OCI-LY7 (cell line): ENCODE data around the gene CIAPIN1. TPM values are rescaled to one million over a fixed set of nuclear protein-coding genes. Genes with fewer than 3 reads are reported as not detected.
"Not testable (repeated sequence)": the region's sequence is repeated elsewhere in the genome, so short reads cannot be mapped to it uniquely, and the experiment has no call there.

ENCODE experiments used
- BruUV-seq: library from RNA; stranded (reverse); fragments of 400-500 nt; replicated peaks from 2 replicates; lab custom pipeline; 2021; lab: Mats Ljungman, UMichigan
- CTCF ChIA-PET: fragments of 300-600 bp; sonication (Branson Sonifier 250); formaldehyde crosslinking; loops from one replicate; lab custom pipeline; 2022; ENCODE audit warnings: antibody characterized with exemption; ENCODE audit not compliant: unreplicated experiment; lab: Charles Lee
- POLR2A ChIA-PET: fragments of 300-600 bp; sonication (Branson Sonifier 250); formaldehyde crosslinking; loops from one replicate; lab custom pipeline; 2022; ENCODE audit warnings: antibody characterized with exemption; lab: Charles Lee
- DNase-seq: peaks from one replicate; pipeline ENCODE4 v3.0.0-alpha.2; 2015; ENCODE audit warnings: low spot score
- H2AFZ ChIP-seq: fragments of 200-600 bp; sonication (generic), shearing (Covaris generic); 2 replicates; pipeline ENCODE4 v1.6.1; 2014; ENCODE audit warnings: mild to moderate bottlenecking, antibody characterized with exemption, low read length, moderate library complexity
- H3K27ac ChIP-seq: fragments of 200-600 bp; sonication (generic); 2 replicates; pipeline ENCODE4 v1.5.1; 2014; ENCODE audit warnings: mixed run types, low read depth, mild to moderate bottlenecking, moderate library complexity, low read length, inconsistent platforms; ENCODE audit not compliant: poor library complexity, severe bottlenecking
- H3K36me3 ChIP-seq: fragments of 200-600 bp; sonication (generic); 2 replicates; pipeline ENCODE4 v1.6.1; 2014; ENCODE audit warnings: mild to moderate bottlenecking, antibody characterized with exemption, low read length, moderate library complexity, mixed read lengths; ENCODE audit not compliant: insufficient read depth
- H3K4me1 ChIP-seq: fragments of 200-600 bp; sonication (generic); 2 replicates; pipeline ENCODE4 v1.5.1; 2014; ENCODE audit warnings: mild to moderate bottlenecking, low read length; ENCODE audit not compliant: insufficient read depth, poor library complexity, severe bottlenecking
- H3K4me2 ChIP-seq: fragments of 200-600 bp; sonication (generic); 2 replicates; pipeline ENCODE4 v1.6.1; 2014; ENCODE audit warnings: mild to moderate bottlenecking, low read length
- H3K4me3 ChIP-seq: fragments of 200-600 bp; sonication (generic); 2 replicates; pipeline ENCODE4 v1.5.1; 2014; ENCODE audit warnings: mild to moderate bottlenecking, low read depth, low read length; ENCODE audit not compliant: poor library complexity, severe bottlenecking
- H3K79me2 ChIP-seq: fragments of 200-600 bp; sonication (generic); 2 replicates; pipeline ENCODE4 v1.6.1; 2016; ENCODE audit warnings: low read depth, mild to moderate bottlenecking, low read length, moderate library complexity, mixed read lengths; ENCODE audit not compliant: insufficient read depth
- H3K9me2 ChIP-seq: fragments of 200-600 bp; sonication (generic); 2 replicates; pipeline ENCODE4 v1.6.1; 2016; ENCODE audit warnings: mild to moderate bottlenecking, low read length, mixed read lengths; ENCODE audit not compliant: insufficient read depth
- H3K9me3 ChIP-seq: fragments of 200-600 bp; sonication (generic); 2 replicates; pipeline ENCODE4 v1.6.1; 2014; ENCODE audit warnings: mild to moderate bottlenecking, mixed run types, low read length, mixed read lengths
- H4K20me1 ChIP-seq: fragments of 200-600 bp; sonication (generic); 2 replicates; pipeline ENCODE4 v1.6.1; 2014; ENCODE audit warnings: mild to moderate bottlenecking, antibody characterized with exemption, low read length, moderate library complexity, mixed read lengths; ENCODE audit not compliant: insufficient read depth
- EZH2phosphoT487 ChIP-seq: fragments of 200-600 bp; sonication (generic); IDR thresholded peaks from 2 replicates; pipeline ENCODE4 v1.6.1; 2018; ENCODE audit warnings: low read depth, borderline replicate concordance, mild to moderate bottlenecking, mixed run types, antibody characterized with exemption, low read length, moderate library complexity, mixed read lengths
- intact Hi-C: fragments of 100-400 bp; cut with micrococcal nuclease; formaldehyde crosslinking; loops from one replicate; pipeline ENCODE4 v1.10.0; 2022; ENCODE audit not compliant: unreplicated experiment
- total RNA-seq, 2 experiments: library from RNA; depleted of rRNA in 1 of 2; stranded (reverse); fragments of >200 nt in 1 of 2; shearing (Covaris generic) in 1 of 2; gene quantifications; 2 replicates each; pipeline ENCODE4 v1.2.3, GENCODE V29; 2014 to 2022
- TF ChIP-seq, protein P1 (sequence below): fragments of 200-600 bp; sonication (generic); conservative IDR thresholded peaks from 2 replicates; pipeline ENCODE4 v1.5.1; 2014; ENCODE audit warnings: mild to moderate bottlenecking, antibody characterized with exemption, low read length, moderate library complexity, mixed read lengths

Gene CIAPIN1
- total RNA-seq, 2 experiments from 2014 or later: 47.7 to 58.9 TPM

DNA sequence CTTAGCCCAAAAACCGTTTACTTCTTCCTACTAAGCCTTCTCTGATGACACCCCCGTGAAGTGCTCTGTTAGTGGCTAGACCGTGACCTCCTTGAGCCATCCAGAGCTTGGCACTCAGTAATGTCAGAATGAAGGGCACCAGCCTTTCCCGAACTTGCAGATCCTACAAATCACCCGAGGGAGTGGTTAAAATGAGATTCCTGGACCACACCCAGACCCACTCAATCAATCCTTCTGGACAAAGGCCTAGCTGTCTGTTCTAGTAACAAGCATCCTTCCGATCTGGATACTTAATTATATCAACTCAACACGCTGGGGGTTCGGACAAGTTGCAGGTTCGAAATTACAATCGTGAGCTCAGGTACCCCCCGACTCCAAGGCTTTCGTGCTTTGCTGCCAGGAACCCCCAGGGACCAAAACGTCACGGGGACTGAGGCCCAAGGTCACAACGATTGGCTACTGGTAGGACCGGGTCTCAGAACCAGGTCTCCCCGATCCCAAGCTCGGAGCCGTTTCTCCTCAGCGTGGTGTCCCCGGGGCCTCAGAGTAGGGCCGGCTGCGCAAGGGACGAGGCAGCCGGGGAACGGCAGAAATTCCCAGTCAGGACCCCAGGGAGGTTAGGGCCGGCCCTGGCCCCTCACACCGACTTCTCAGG, 527 bp downstream of the CIAPIN1 start:
- TF ChIP-seq EZH2phosphoT487: no peak
- TF ChIP-seq, protein P1, sequence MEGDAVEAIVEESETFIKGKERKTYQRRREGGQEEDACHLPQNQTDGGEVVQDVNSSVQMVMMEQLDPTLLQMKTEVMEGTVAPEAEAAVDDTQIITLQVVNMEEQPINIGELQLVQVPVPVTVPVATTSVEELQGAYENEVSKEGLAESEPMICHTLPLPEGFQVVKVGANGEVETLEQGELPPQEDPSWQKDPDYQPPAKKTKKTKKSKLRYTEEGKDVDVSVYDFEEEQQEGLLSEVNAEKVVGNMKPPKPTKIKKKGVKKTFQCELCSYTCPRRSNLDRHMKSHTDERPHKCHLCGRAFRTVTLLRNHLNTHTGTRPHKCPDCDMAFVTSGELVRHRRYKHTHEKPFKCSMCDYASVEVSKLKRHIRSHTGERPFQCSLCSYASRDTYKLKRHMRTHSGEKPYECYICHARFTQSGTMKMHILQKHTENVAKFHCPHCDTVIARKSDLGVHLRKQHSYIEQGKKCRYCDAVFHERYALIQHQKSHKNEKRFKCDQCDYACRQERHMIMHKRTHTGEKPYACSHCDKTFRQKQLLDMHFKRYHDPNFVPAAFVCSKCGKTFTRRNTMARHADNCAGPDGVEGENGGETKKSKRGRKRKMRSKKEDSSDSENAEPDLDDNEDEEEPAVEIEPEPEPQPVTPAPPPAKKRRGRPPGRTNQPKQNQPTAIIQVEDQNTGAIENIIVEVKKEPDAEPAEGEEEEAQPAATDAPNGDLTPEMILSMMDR: no peak
- H3K4me1 ChIP-seq: peaks cover 17% of the 10 kb centered on the region
- ChIA-PET CTCF (interaction anchor here (1.5 to 1.6 kb wide), 2 partner anchors 16 to 30 kb away, joined by 4 to 7 read pairs; partner anchors contain the start of gene POLR2C), POLR2A (interaction anchor here (0.7 to 1.6 kb wide), 6 partner anchors 11 to 341 kb away, joined by 3 to 9 read pairs (median 3); partner anchors contain the start of gene POLR2C)
- H3K4me3 ChIP-seq: peak overlapping the region; percentile 96
- H4K20me1 ChIP-seq: no peaks in the 10 kb centered on the region
- peak overlapping the region; percentile 79 for H2AFZ ChIP-seq
- H3K9me3 ChIP-seq: peaks cover 3% of the 10 kb centered on the region; the same call in 1 of the 2 replicates
- intact Hi-C loops: loop anchor here (1.0 to 2.0 kb wide), 2 partner anchors 146 to 288 kb away; partner anchors contain the start of gene KATNB1
- peak overlapping the region; percentile 33 for H3K27ac ChIP-seq
- no TSS peak for BruUV-seq
- peak overlapping the region; percentile 98 for H3K4me2 ChIP-seq
- no peaks in the 10 kb centered on the region for H3K9me2 ChIP-seq
- peaks cover 17% of the 10 kb centered on the region for H3K36me3 ChIP-seq
- DNase-seq: peak; percentile 62
- peaks cover 30% of the 10 kb centered on the region for H3K79me2 ChIP-seq

DNA sequence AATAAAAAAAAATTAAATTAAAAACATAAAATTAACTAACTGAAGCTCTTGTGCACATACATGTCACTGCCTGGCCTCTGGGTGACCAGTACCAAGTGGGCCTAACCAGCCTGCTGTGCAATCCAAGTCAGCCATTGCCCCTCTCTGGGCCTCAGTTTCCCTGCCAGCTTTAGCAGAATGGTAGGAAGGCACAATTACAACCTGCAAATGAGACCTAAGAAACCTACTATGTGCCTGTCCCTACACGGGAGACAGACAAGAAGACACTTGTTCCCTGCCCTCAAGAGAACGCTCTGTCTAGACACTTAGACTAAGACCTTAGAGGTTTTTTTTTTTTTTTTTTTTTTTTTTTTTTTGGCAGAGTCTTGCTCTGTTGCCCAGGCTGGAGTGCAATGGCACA, 1.7 kb downstream of the CIAPIN1 start:
- Histone ChIP-seq H3K4me2 (no peak overlapping the region), H4K20me1 (no peaks in the 10 kb centered on the region), H3K4me1 (peaks cover 17% of the 10 kb centered on the region), H3K36me3 (peaks cover 20% of the 10 kb centered on the region), H2AFZ (no peak overlapping the region), H3K27ac (no peak overlapping the region), H3K9me3 (peaks cover 14% of the 10 kb centered on the region; the same call in 1 of the 2 replicates), H3K79me2 (peaks cover 30% of the 10 kb centered on the region), H3K9me2 (no peaks in the 10 kb centered on the region), H3K4me3 (no peak overlapping the region)
- TF ChIP-seq, protein P1: no peak
- no peak for TF ChIP-seq EZH2phosphoT487
- POLR2A ChIA-PET: interaction anchor here (0.7 kb wide), 1 partner anchor 615 kb away, joined by 6 read pairs; no protein-coding TSS in a partner anchor
- BruUV-seq: no TSS peak
- intact Hi-C loops: no loop called here
- CTCF ChIA-PET: no interaction called here
- DNase-seq: no peak

DNA sequence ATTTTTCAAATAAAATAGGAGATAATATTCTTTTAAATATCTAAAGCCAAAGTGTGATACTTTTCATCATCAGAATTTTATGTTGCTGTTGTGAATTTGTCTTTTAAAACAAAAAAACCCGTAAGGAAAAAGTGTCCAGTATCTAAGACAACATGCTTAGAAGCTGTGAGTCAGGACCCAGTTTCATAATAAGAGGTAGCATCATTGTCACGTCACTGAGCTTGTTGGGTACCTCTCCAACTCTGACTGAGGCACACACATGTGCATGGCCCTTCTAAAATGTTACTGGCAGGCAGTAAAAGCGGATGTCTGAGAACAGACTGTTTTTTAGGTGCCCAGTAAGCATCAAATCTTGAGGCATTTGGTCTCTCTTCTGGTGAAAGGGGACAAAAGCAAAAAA, 2.5 kb downstream of the CIAPIN1 start:
- H3K36me3 ChIP-seq: peaks cover 28% of the 10 kb centered on the region
- no peak for TF ChIP-seq EZH2phosphoT487
- TF ChIP-seq, protein P1: no peak
- POLR2A ChIA-PET: interaction anchor here (1.4 kb wide), 1 partner anchor 96 kb away, joined by 3 read pairs; no protein-coding TSS in a partner anchor
- H3K27ac ChIP-seq: no peak overlapping the region
- peaks cover 20% of the 10 kb centered on the region; the same call in 1 of the 2 replicates for H3K9me3 ChIP-seq
- H3K9me2 ChIP-seq: no peaks in the 10 kb centered on the region
- peaks cover 17% of the 10 kb centered on the region for H3K4me1 ChIP-seq
- no peak overlapping the region for H2AFZ ChIP-seq
- H3K4me3 ChIP-seq: no peak overlapping the region
- H3K79me2 ChIP-seq: peaks cover 30% of the 10 kb centered on the region
- CTCF ChIA-PET: no interaction called here
- intact Hi-C loops: no loop called here
- H4K20me1 ChIP-seq: no peaks in the 10 kb centered on the region
- no peak overlapping the region for H3K4me2 ChIP-seq
- no TSS peak for BruUV-seq
- no peak for DNase-seq

GRCh38 chr16:57440551-57440950, 6.6 kb downstream of the CIAPIN1 start:
- H4K20me1 ChIP-seq, H3K4me1 ChIP-seq, H3K79me2 ChIP-seq, BruUV-seq, H3K4me3 ChIP-seq, DNase-seq, H3K4me2 ChIP-seq, H2AFZ ChIP-seq, CTCF ChIA-PET, intact Hi-C loops, H3K27ac ChIP-seq, H3K9me2 ChIP-seq: not testable (repeated sequence)
- Histone ChIP-seq H3K36me3 (peaks cover 67% of the 10 kb centered on the region), H3K9me3 (peaks cover 20% of the 10 kb centered on the region; the same call in 1 of the 2 replicates)
- POLR2A ChIA-PET: interaction anchor here (1.3 to 1.7 kb wide), 2 partner anchors 21 to 27 kb away, joined by 5 to 7 read pairs; partner anchors contain the start of gene POLR2C
